Measurements from ENCODE around the gene CCDC197.
A peak's percentile ranks its signal among the peaks of the same experiment; 100 is the strongest.

Gene CCDC197

GRCh38 chr14:94021416-94022157, 24.5 kb downstream of the CCDC197 start:
- no peak for TF ChIP-seq CTBP1 (IDR thresholded peaks at IDR 0.05; ENCODE audit: borderline replicate concordance)
- TF ChIP-seq L3MBTL2 (conservative IDR thresholded peaks at IDR 0.05) = no peak
- no peak for TF ChIP-seq ELF4 (IDR thresholded peaks at IDR 0.05)
- TF ChIP-seq LEF1 (IDR thresholded peaks at IDR 0.05; ENCODE audit: borderline replicate concordance) = no peak
- no peak for TF ChIP-seq FOXK2 (IDR thresholded peaks at IDR 0.05)
- TF ChIP-seq BHLHE40 (IDR thresholded peaks at IDR 0.05; ENCODE audit: borderline replicate concordance) = no peak
- TF ChIP-seq SUZ12 (IDR thresholded peaks at IDR 0.05) = no peak
- no peak for TF ChIP-seq NFRKB (IDR thresholded peaks at IDR 0.05)
- TF ChIP-seq PKNOX1 (IDR thresholded peaks at IDR 0.05) = no peak
- CTCF ChIA-PET = interaction anchor here (1.2 to 2.5 kb wide), 3 partner anchors 15 to 21 kb away, joined by 5 to 11 read pairs (median 5); no protein-coding TSS in a partner anchor
- POLR2A ChIA-PET = no interaction called here
- DNase-seq (ENCODE audit: extremely low spot score) = no peak

DNA sequence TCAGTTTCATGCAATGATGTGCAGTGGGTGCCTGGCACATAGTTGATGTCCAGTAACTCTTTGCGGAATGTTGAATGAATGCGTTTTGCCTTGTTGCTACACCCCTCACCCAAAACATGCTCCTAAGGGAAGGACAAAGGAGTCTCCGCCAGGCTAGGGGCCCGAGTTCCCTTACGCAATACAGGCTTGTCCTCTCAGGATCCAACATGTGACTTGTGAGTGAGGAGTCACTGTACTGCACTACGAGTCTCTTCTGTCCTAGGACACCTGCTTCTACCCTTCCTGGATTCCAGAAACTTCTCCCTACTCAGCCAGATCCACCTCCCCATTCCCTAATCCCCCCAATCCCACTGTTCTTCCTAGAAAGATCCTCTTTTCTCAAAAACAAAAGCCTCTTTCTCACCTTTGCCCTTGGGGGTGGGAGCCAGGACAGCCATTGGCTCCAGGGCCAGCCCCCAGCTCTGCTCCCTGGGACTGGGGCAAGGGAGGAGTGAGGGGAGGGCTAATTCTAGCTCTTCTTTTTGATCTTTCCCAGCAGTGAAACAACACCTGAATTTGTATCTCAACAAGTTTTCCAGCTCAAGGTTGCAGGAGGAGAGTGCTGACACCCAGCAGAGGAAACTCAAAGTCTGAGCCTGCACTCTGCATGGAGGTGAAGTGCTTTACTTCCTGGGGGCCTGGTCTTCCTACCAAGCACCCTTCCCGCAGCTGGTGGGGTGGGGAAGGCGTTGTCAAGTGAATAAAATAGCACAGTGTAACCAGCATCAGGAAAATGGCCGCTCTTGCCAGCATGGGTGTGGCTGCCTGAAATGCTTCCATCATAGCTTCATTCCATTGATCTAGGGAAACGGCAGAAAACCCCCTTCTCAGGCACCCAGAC, 25.7 kb downstream of the CCDC197 start:
- no peak for TF ChIP-seq BHLHE40 (IDR thresholded peaks at IDR 0.05; ENCODE audit: borderline replicate concordance)
- TF ChIP-seq TARDBP (IDR thresholded peaks at IDR 0.05) = no peak
- POLR2A ChIA-PET = no interaction called here
- no peak for DNase-seq (ENCODE audit: extremely low spot score)
- CTCF ChIA-PET = interaction anchor here (1.8 to 2.5 kb wide), 2 partner anchors 14 to 83 kb away, joined by 5 to 11 read pairs; no protein-coding TSS in a partner anchor

DNA sequence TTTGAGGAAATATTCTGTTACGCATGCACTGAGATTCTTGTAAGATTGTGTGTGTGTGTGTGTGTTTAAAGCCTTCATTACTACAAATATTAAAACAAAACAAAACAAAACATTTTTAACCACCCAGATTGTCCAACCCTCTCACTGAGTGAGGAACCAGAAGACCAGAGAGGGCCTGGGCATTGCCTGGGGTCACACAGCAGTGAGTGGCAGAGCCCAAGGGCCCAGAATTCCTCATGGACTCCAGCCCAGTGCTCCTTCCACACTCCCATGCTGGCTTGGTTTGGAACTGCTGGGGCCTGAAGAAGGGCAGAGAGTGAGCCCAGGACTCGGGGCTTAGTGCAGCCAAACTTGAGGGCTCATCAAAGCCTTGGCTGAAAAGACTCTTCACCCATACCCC, 27.4 kb downstream of the CCDC197 start:
- TF ChIP-seq ZNF384 (IDR thresholded peaks at IDR 0.05) = no peak
- TF ChIP-seq ELF4 (IDR thresholded peaks at IDR 0.05) = no peak
- CTCF ChIA-PET = interaction anchor here (0.9 to 1.8 kb wide), 2 partner anchors 12 to 85 kb away, joined by 3 to 5 read pairs; no protein-coding TSS in a partner anchor
- POLR2A ChIA-PET = no interaction called here
- no peak for DNase-seq (ENCODE audit: extremely low spot score)

DNA sequence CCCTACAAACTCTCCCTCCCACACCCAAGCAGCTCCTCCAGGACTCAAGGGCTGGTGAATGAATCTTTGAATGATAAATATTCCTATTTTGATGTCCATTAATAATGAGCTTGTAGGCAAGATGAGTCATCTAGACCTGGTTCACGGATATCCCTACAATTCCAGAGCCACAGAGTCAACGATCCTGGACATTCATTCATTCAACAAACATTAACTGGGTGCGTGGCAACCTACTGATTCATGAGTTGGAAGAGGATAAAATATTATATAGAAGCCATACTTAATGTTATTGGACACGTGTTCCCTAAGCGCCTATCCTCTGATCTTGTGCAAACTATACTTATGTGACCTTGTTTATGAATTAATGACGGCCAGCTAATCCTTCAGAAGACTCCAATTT, 28.6 kb downstream of the CCDC197 start:
- DNase-seq (ENCODE audit: extremely low spot score) = no peak
- POLR2A ChIA-PET = interaction anchor here (1.4 to 1.9 kb wide), 4 partner anchors 10 to 841 kb away, joined by 3 to 5 read pairs (median 4); partner anchors contain the start of genes DDX24, IFI27L1, LYSET and MOAP1
- no peak for TF ChIP-seq HDGF (IDR thresholded peaks at IDR 0.05; ENCODE audit: borderline replicate concordance)
- CTCF ChIA-PET = interaction anchor here (0.6 to 1.4 kb wide), 4 partner anchors 12 to 25 kb away, joined by 3 read pairs; no protein-coding TSS in a partner anchor

DNA sequence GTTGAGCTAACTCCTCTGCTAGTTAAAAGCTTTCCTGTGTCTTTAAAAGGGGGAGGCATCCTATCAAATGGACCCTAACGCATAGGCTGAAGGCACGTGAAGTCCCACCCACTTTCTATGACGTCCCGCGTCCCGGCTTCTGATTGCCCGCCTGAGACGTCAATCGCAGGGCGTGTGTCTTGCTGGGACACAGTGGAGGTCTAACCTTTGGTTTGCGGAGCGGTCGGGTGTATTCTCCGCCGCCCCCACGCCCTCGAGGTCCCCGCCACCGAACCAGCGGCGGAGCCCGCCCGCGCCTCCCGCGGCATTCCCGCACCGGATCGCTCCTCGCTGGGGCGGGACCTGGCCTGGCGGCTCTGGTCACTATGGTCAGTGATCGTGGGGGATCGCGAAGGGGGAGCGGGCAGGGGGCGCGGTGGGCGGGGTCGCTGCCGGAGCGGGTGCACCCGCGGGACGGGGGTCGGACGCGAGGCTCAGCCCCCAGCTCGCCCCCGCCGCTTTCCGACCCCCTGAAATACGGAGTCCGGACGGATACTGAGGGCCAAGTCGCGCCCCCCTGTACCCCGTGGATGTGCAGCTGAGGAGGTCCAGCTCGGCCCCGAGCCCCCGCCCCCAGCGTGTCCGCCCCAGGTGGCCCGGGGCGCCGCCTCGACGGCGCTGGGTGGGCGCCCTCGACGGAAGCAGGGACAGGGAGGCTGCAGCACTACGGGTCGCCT, 29.2 kb downstream of the CCDC197 start, which contains the start of gene OTUB2:
Gene OTUB2, plus strand, starts transcription at position 168 of the 716 bp plus-strand sequence. Its CDS starts 198 bp downstream, at position 366.
- ChIA-PET POLR2A (interaction anchor here (1.4 to 1.9 kb wide), 4 partner anchors 10 to 842 kb away, joined by 3 to 5 read pairs (median 4); partner anchors contain the start of genes DDX24, IFI27L1, LYSET and MOAP1), CTCF (interaction anchor here (0.6 to 1.4 kb wide), 4 partner anchors 11 to 25 kb away, joined by 3 read pairs; no protein-coding TSS in a partner anchor)
- peak; percentile 100 for DNase-seq (ENCODE audit: extremely low spot score)
- no peak for TF ChIP-seq ZNF384 (IDR thresholded peaks at IDR 0.05)
- TF ChIP-seq FOXM1 (IDR thresholded peaks at IDR 0.05; ENCODE audit: borderline replicate concordance) = peak; percentile 93
- TF ChIP-seq HDGF (IDR thresholded peaks at IDR 0.05; ENCODE audit: borderline replicate concordance) = no peak
- TF ChIP-seq SUZ12 (IDR thresholded peaks at IDR 0.05) = no peak
- TF ChIP-seq PKNOX1 (IDR thresholded peaks at IDR 0.05) = peak; percentile 99

DNA sequence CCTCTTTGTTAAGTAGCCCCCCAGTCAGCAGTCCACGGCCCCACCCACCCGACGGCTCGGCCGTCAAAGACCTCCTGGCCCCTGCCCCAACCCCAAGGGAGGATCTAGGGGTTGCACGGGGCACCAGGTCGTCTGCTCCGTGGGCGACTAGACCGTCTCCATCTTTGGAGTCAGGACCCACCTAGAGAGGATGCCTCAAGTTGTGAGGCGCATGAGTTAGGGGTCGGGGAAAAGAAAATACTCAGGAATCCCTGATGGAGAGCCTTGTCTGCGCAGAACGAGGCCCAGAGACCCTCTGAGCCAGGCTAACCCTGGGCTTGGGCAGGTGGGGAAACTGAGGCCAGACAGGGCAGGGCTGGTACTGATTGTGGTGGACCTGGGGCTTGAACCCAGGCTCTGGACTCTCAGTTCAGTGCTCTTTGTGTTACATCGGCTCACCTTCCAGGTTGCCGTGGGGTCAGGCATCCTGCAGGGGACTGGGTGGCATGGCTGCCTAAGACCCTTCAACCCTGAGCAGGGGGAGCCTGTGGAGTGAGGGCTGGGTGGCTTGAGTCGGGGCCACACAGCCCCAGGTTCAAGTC, 29.9 kb downstream of the CCDC197 start:
- TF ChIP-seq SP1 (IDR thresholded peaks at IDR 0.05) = no peak
- TF ChIP-seq ELF4 (IDR thresholded peaks at IDR 0.05) = no peak
- no peak for TF ChIP-seq NFRKB (IDR thresholded peaks at IDR 0.05)
- TF ChIP-seq L3MBTL2 (conservative IDR thresholded peaks at IDR 0.05) = no peak
- no peak for TF ChIP-seq BHLHE40 (IDR thresholded peaks at IDR 0.05; ENCODE audit: borderline replicate concordance)
- no peak for TF ChIP-seq CTBP1 (IDR thresholded peaks at IDR 0.05; ENCODE audit: borderline replicate concordance)
- no peak for TF ChIP-seq HDGF (IDR thresholded peaks at IDR 0.05; ENCODE audit: borderline replicate concordance)
- no peak for TF ChIP-seq PKNOX1 (IDR thresholded peaks at IDR 0.05)
- TF ChIP-seq ZNF384 (IDR thresholded peaks at IDR 0.05) = no peak
- no peak for TF ChIP-seq ARNT (IDR thresholded peaks at IDR 0.05)
- TF ChIP-seq LEF1 (IDR thresholded peaks at IDR 0.05; ENCODE audit: borderline replicate concordance) = no peak
- no peak for TF ChIP-seq SUZ12 (IDR thresholded peaks at IDR 0.05)
- no peak for TF ChIP-seq FOXM1 (IDR thresholded peaks at IDR 0.05; ENCODE audit: borderline replicate concordance)
- TF ChIP-seq TARDBP (IDR thresholded peaks at IDR 0.05) = no peak
- no peak for TF ChIP-seq FOXK2 (IDR thresholded peaks at IDR 0.05)
- ChIA-PET POLR2A (interaction anchor here (1.9 kb wide), 1 partner anchor 9 kb away, joined by 4 read pairs; no protein-coding TSS in a partner anchor), CTCF (interaction anchor here (0.7 to 1.2 kb wide), 2 partner anchors 9 to 14 kb away, joined by 4 read pairs; no protein-coding TSS in a partner anchor)
- no peak for DNase-seq (ENCODE audit: extremely low spot score)

All from HEK293T (cell line).